Measurements from ENCODE around the gene GABPB1. TPM values are rescaled to one million over a fixed set of nuclear protein-coding genes. Genes with fewer than 3 reads are reported as not detected.

GABPB1 gene
- total RNA-seq, 2 donors from 2014 or later: 4.9 to 6.7 TPM

- H3K9me3 ChIP-seq: no peaks in the 10 kb centered on the region
- no peaks in the 10 kb centered on the region for H3K27me3 ChIP-seq
- intact Hi-C loops (cut with DNase I): no loop called here
- no peak overlapping the region for H3K27ac ChIP-seq
- DNase-seq: no peak
- no peaks in the 10 kb centered on the region for H3K36me3 ChIP-seq (replicated peaks in 1 of 2; ENCODE audit: insufficient read depth in 1 of 2, low read depth in 2 of 2)
- 54 to 65% methylated on average over 3 of the region's 3 CpGs for WGBS, 2 donors
- H3K4me1 ChIP-seq: no peaks in the 10 kb centered on the region
- no peak for TF ChIP-seq CTCF (IDR thresholded peaks at IDR 0.05)
- no peak for TF ChIP-seq POLR2A (IDR thresholded peaks at IDR 0.05)
- no peak overlapping the region for H3K4me3 ChIP-seq
- ATAC-seq: no peak
These were observed 79.1 kb downstream of the GABPB1 start for GRCh38 chr15:50275908-50276307.

GRCh38 chr15:50275091-50275490 is 79.9 kb downstream of the GABPB1 start:
- WGBS, 2 donors: 35 to 47% methylated on average over 2 of the region's 2 CpGs
- no peak for DNase-seq
- no peak for TF ChIP-seq POLR2A (IDR thresholded peaks at IDR 0.05)
- no peak for TF ChIP-seq CTCF (IDR thresholded peaks at IDR 0.05)
- Histone ChIP-seq H3K4me3 (no peak overlapping the region), H3K27ac (no peak overlapping the region), H3K36me3 (replicated peaks in 1 of 2; ENCODE audit: insufficient read depth in 1 of 2, low read depth in 2 of 2) (no peaks in the 10 kb centered on the region), H3K4me1 (no peaks in the 10 kb centered on the region), H3K9me3 (no peaks in the 10 kb centered on the region), H3K27me3 (no peaks in the 10 kb centered on the region)
- no peak for ATAC-seq
- intact Hi-C loops (cut with DNase I): no loop called here

- no peak for DNase-seq
- H3K9me3 ChIP-seq: no peaks in the 10 kb centered on the region
- ATAC-seq: no peak
- H3K4me3 ChIP-seq: no peak overlapping the region
- no peaks in the 10 kb centered on the region for H3K36me3 ChIP-seq (replicated peaks in 1 of 2; ENCODE audit: insufficient read depth in 1 of 2, low read depth in 2 of 2)
- no peaks in the 10 kb centered on the region for H3K27me3 ChIP-seq
- no peak overlapping the region for H3K27ac ChIP-seq
- intact Hi-C loops (cut with DNase I): no loop called here
- 63 to 77% methylated on average over 2 of the region's 2 CpGs for WGBS, 2 donors
- no peak for TF ChIP-seq CTCF (IDR thresholded peaks at IDR 0.05)
- no peak for TF ChIP-seq POLR2A (IDR thresholded peaks at IDR 0.05)
- H3K4me1 ChIP-seq: no peaks in the 10 kb centered on the region
These were observed 87.4 kb downstream of the GABPB1 start for GRCh38 chr15:50267577-50267976.

- WGBS, 2 donors: 52 to 60% methylated on average over 9 of the region's 9 CpGs
These were observed 89.4 kb downstream of the GABPB1 start, which contains the start of gene HDC for GRCh38 chr15:50265620-50266019. TSS of gene HDC (minus strand) at chr15:50265726. CDS start at chr15:50265623, 103 bp downstream.

More at GRCh38 chr15:50265620-50266019, 89.4 kb downstream of the GABPB1 start, which contains the start of gene HDC:
- no peaks in the 10 kb centered on the region for H3K36me3 ChIP-seq (replicated peaks in 1 of 2; ENCODE audit: insufficient read depth in 1 of 2, low read depth in 2 of 2)
- no peaks in the 10 kb centered on the region for H3K9me3 ChIP-seq
- H3K27ac ChIP-seq: no peak within 1 kb of the TSS
- no peaks in the 10 kb centered on the region for H3K27me3 ChIP-seq
- intact Hi-C loops (cut with DNase I): no loop called here
- H3K4me3 ChIP-seq: no peak within 1 kb of the TSS
- TF ChIP-seq CTCF (IDR thresholded peaks at IDR 0.05) (no peak), POLR2A (IDR thresholded peaks at IDR 0.05) (no peak)
- ATAC-seq (no peak), DNase-seq (no peak)
- no peaks in the 10 kb centered on the region for H3K4me1 ChIP-seq

Data from body of pancreas (tissue), 4 donors.